SK-N-DZ (cell line): ENCODE results near the gene ZNF558.
"Not testable (repeated sequence)": the region's sequence is repeated elsewhere in the genome, so short reads cannot be mapped to it uniquely, and the experiment has no call there.

Experiments used
- DNase-seq: peaks from one replicate; pipeline ENCODE4 v3.0.0-alpha.2; 2015; ENCODE audit warnings: low spot score
- small RNA-seq, 2 experiments: library from RNA; depleted of rRNA; stranded (forward); fragments of <200 nt; gene quantifications; one replicate each; pipeline ENCODE3, GENCODE V24; 2014

Gene ZNF558

DNA sequence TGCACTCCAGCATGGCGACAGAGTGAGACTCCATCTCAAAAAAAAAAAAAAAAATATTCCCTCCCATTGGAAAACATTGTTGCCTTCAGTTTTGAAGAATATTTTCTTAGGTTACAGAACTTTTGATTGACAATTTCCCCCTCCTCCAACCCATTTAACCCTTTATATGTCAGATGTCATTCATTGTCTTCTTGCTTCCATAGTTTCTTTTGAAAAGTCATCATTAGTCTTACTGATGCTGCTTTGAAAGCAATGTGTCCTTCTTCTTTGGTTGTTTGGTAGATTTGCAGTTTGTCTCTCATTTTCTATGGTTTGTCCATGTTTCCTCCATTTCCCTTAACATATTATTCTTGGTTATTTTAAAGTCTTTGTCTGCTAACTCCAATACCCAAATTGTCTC, 25.4 kb downstream of the ZNF558 start:
- DNase-seq: no peak

DNA sequence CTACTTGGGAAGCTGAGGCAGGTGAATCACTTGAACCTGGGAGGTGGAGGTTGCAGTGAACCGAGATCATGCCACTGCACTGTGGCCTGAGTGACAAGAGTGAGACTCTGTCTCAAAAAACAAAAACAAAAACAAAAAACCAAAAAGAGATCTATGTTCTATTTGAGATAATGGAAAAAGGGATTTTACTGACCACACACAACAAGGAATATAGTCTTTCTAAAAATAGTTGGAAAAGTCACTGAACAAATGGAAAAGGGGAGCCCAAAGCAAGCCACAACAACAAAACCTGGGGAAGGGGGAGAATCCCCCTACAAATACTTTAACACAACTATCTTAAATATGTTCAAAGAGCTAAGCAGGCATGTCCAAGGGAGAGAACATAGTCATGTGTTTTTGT, 37.3 kb downstream of the ZNF558 start:
- no peak for DNase-seq

GRCh38 chr19:8773587-8773986, 58.5 kb downstream of the ZNF558 start:
- DNase-seq: not testable (repeated sequence)

- not testable (repeated sequence) for DNase-seq
These were observed 62.8 kb downstream of the ZNF558 start for GRCh38 chr19:8769265-8769664.

- DNase-seq: not testable (repeated sequence)
These were observed 64.8 kb downstream of the ZNF558 start for GRCh38 chr19:8767257-8767656.

Small RNA genes lying within 50 kb of the gene (small RNA-seq; reads per million reads assigned to genes)
- gene AC012616.1: 0 reads per million in 2 experiments
